ENCODE measurements around the gene RPL35.
"Not testable (repeated sequence)": the region's sequence is repeated elsewhere in the genome, so short reads cannot be mapped to it uniquely, and the experiment has no call there.

The RPL35 gene

DNA sequence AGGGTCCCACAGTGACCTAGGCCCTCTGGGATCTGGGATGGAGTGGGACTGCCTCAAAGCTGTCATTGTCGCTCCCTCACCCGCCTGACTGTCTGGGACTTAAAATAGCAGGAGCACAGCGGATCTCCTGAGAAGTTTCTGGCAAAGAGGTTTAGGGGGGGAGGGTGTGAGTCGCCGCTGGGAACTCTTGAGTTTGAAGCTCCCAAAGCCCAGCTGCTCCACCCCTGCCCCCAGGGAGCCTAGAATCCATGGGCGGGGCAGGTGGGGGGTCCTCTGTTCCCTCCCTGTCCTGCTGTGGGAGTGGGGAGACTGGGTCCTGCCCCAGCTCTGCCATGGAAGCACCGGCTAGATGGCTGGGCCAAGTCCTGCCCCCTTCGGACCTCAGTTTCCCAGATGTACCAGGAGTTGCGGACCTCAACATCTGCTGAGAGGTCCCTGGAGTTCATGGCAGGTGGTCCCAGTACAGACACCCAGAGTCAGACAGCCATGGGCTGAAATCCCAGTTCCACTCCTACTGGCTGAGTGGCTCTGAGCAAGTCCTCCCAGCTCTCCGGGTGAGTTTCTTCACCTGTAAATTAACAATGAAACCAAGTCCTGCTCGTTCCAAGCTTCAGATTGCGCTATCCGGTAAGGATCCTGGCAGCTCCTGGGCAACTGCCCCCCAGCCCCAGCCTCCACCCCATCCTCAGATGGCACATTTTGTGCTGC lies 9.5 kb downstream of the RPL35 start:
- no peak for DNase-seq

DNA sequence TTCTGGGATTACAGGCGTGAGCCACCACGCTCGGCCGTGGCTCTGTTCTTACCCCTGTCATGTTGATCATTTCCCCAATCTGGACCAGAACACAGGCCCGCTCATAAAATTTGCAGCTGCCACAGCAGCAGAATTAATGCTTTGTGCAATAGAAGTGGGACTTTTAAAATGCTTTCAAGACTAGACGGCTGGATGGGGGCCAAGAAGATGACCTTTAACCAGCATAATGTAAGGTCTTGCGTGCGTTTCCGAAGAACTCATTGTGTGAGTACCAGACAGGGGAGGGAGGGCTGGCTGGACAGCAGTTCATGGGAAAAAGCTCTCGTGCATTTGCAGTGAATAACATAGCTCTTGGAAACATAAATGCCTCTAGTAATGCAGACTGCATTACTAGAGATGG lies 12.0 kb downstream of the RPL35 start:
- no peak for DNase-seq

DNA sequence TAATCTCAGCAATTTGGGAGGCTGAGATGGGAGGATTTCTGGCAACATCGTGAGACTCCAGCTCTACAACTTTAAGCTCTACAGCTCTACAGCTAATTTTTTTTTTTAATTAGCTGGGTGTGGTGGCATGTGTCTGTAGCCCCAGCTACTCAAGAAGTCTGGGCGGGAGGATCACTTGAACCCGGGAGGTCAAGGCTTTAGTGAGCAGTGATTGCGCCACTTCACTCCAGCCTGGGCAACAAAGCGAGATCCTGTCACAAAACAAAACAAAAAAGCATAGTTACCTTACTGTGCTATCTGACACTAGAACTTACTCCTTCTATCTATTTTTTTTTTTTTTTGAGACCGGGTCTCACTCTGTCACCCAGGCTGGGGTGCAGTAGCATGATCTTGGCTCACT lies 14.8 kb downstream of the RPL35 start:
- DNase-seq = no peak

DNA sequence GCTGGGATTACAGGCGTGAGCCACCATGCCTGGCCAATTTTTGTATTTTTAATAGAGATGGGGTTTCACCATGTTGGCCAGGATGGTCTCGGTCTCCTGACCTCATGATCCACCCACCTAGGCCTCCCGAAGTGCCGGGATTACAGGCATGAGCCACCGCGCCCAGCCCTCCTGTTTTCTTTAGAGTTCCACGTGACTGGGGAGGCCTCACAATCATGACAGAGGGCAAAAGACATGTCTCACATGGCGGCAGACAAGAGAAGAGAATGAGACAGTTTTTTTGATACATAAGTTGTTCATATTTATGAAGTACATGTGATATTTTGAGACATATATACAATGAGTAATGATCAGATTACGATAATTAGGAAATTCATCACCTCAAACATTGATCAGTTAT lies 15.3 kb downstream of the RPL35 start:
- DNase-seq = not testable (repeated sequence)

DNA sequence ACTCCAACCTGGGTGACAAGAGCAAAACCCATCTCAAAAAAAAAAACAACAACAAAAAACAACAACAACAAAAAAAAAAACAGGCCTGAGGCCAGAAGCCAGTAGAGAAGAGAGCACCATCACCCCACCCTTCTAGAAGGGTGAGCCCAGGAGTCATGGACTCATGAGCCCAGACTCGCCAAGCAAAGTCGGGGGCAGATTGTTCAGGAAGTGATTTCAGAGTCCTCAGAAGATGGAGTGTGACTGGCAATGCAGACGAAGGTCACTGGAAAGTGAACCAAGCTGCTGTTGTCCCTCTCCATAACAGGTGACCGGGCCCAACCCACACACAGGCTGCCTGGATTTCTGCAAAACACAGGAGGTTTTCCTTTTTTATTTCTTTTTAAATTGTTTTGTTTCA lies 17.5 kb downstream of the RPL35 start:
- no peak for DNase-seq

DNA sequence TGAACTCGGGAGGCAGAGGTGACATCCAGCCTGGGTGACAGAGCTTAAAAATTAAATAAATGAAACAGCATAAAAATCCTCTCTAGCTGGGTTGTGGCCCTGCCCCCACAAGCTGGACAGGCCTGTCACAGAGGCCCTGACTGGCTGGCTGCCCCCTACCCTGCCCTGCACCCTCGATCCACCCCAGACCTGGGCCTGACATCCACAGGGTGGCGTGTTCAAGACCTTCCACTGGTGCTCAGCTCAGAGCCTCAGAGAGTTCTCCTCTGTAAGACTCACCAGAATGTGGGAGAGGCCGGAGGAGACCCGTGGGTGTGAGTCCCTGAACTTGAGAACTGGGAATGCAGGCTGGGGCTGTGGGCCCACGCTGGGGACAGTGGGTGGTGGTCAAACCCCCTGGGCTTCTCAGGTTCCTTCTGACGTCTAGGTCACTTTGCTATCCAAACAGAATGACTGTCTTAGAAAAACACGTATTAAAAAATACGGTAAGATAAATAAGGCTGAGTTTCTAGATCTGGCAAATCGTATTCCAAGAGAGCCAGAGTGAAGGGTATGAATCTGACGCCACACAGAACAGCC lies 18.2 kb downstream of the RPL35 start:
- DNase-seq = no peak

DNA sequence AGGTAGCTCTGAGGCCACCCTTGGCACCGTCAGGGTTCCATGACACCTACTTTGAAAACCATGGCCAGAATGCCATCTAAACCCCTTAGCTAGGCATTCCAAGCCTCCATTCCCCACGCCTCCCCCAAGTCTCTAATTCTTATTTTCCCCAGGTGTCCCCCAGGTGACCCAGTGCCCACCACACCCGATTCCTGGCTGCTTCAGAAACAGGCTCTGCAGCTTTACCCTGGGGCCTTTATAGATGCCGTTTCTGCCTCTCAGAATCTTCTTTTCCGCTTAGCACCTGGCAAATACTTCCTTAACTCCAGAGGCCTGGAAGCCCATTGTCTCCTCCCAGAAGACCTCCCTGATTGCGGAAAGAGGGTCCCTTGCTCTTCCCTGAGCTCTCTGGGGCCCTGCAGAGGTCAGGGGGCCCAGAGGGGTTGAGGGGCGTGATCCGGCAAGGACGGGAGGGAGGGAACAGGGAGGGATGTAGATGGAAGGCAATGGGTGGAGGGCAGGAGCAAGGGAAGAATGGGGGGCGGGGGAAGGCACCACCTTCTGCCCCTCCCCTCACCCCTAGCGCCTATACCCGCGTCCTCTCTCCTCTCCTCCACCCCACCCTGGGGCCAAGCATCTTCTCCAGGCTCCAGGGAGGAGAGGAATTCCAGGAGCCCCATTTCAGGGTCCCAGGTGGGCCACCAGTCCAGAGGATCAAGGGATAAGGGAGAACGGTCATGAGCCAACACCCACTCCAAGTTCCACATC lies 20.5 kb downstream of the RPL35 start:
- DNase-seq = no peak

DNA sequence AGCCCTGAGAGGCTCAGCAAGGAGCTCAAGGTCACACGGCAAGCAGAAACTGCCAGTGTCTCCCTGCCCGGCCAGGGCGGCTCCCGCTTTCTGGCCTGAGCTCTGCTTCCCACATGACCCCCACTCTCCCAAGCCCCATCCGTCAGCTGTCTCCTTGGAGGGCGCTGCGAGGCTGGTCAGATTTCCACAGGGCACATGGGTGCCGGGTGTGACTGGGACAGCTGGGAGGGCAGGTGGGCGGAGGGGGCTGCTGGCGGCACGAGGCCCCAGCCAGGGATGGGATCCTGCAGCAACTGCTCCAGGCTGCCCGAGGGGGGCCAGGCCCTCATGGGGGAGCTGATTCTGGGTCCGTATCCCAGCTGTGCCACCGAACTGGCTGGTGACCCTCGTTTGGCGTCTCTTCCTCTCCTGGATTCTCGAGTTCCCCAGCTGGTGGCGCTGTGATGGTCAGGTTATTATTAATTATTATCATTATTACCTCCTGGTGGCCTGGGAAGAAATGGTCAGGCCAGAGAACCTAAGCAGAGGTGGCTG lies 21.4 kb downstream of the RPL35 start:
- no peak for DNase-seq

DNA sequence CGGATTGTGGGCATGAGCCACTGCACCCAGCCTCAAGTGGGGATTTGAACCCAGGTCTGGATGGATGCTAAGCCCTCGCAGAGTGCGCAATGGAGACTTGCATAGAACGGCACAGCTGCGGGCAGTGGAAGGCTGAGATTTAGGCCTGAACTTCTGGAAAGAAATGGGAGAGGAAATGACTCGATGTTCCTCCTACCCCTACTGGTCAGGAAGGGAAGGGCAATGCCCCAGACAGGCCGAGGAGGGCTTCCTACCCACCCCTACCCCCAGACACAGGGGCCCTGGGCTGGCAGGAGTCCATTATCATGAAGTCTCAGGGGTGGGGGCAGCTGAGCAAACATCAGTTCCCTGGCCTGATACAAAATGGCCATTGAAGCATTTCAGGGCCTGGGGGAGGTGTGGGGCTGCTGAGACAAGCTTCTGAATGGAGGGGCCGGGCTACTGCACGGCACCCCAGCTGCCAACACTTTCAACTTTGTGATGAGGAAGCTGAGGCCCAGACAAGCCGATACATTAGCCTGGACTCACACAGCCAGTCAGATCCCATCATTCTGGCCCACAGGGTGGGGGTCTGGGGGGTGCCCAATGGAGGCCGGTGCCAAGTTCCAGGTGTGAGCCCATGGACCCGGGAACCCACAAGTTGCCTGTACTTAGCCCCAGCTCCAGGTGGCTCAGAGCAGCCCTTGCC lies 22.0 kb downstream of the RPL35 start:
- DNase-seq = no peak

DNA sequence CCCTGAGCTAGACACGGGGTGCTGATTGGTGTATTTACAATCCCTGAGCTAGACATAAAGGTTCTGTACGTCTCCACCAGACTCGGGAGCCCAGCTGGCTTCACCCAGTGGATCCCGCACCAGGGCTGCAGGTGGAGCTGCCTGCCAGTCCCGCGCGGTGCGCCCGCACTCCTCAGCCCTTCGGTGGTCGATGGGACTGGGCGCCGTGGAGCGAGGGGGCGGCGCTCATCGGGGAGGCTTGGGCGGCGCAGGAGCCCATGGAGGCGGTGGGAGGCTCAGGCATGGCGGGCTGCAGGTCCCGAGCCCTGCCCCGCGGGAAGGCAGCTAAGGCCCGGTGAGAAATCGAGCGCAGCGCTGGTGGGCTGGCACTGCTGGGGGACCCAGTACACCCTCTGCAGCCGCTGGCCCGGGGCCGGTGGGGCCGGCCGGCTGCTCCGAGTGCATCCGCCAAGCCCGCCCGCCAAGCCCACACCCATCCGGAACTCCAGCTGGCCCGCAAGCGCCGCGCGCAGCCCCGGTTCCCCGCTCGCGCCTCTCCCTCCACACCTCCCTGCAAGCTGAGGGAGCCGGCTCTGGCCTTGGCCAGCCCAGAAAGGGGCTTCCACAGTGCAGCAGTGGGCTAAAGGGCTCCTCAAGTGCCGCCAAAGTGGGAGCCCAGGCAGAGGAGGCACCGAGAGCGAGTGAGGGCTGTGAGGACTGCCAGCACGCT lies 23.0 kb downstream of the RPL35 start:
- DNase-seq = not testable (repeated sequence)

DNA sequence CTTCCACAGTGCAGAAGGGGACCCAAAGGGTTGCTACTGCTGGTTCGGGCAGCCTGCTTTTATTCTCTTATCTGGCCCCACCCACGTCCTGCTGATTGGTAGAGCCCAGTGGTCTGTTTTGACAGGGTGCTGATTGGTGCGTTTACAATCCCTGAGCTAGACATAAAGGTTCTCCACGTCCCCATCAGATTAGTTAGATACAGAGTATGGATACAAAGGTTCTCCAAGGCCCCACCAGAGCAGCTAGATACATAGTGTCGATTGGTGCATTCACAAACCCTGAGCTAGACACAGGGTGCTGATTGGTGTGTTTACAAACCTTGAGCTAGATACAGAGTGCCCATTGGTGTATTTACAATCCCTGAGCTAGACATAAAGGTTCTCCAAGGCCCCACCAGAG lies 23.6 kb downstream of the RPL35 start:
- not testable (repeated sequence) for DNase-seq

DNA sequence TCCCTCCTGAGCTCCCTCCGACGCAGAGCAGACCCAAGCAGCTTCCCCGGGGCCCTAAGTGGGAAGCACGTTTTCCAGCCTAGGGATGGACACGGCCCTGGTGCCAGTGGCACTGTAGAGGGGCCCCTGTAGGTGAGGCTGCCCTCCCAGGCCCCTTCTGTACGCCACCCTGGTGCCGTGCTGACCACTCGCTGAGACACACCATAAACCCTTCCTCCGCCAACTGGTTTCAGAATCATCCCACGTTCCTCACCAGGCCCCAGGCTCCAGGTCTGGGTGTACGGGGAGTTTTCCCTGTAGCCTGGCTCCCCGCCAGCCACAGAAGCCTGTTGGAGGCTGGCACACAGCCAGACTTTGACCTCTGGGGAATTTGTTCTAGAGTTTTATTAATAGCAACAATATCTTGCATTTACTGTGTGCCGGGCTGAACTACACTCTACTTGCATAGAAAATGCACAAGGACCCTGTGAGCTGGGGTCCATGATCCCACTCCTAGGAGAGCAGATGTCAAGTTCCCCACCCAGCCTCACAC lies 26.7 kb downstream of the RPL35 start:
- DNase-seq = no peak

DNA sequence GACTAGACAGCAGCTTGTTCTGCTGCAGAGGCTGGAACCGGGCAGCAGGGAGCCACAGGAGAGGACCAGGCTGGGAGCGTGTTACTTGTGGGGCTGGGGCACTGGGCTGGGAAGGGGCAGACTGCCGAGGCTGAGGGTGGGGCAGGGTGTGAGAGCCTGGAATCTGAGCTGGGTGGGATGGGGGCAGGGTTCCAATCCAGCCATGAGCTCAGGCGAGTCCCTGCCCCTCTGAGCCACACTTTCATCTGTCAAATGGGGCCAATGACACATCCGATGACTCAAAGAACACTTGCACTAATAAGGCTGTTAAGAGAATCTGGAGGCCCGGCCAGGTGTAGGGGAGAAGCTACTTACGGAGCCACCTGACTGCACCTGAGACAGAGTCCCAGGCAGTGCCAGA lies 27.2 kb downstream of the RPL35 start:
- no peak for DNase-seq

DNA sequence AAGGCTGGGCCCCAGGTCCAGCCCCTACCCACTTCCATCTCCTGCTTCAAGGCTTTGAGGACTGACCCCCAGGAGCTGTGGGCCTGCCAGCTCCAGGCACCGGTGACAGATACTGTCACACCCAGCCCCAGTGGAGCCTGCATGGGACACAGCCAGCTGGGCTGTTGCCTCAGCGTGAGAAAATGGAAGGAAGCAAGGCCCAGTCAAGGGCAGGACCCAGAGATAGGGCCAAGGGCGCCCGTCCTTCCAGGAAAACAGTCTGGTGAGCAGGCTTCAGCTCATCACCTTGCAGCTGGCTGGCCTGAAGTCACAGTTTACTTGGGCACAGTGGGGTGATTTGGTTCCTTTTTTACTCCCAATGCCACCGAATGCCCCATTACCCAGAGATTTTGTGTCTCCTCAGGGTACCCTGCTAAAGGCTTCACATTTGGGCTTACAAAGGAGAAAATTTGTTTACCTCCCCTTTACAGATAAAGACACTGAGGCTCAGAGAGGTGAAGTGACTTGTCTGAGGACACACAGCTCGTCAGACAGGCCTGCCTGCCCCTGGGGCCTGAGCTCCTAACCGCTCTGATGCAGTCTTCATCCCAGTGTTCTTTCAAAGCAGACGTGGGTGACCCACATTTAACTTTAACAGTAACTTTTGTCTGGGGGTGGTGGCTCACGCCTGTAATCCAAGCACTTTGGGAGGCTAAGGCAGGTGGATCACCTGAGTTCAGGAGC lies 30.0 kb downstream of the RPL35 start:
- DNase-seq = no peak

DNA sequence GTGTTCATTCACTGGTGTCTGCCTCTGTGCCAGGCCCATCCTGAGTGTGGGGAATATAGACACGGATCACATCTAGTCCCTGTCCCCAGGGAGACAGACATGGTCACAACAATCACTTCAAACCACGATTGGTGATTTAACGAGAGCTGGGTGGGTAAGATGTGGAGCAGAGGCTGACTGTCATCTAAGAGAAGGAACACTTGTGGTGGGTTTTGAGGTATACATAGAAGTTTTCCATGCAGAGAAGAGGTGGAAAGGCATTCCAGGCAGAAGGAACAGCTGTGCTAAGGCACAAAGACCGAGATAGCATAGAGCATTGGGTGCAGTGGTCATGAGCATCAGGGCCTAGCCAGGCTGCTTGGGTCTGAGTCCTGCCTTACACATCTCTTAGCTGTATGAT lies 31.2 kb downstream of the RPL35 start:
- no peak for DNase-seq

DNA sequence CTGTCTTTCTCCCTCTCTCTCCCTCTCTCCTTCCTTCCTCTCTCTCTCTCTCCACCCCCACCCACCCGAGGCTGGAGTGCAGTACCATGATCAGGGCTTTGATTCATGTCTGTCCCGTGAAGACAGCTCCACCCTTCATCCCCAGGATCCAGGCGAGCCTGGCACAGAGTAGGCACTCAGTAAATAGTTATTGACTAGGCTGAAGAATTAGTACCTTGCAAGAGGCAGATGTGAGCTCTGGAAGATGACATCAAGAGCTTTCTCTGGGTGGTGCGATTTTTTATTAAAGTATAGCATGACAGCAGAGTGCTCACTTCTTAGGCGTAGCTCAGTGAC lies 32.5 kb downstream of the RPL35 start:
- DNase-seq = no peak

DNA sequence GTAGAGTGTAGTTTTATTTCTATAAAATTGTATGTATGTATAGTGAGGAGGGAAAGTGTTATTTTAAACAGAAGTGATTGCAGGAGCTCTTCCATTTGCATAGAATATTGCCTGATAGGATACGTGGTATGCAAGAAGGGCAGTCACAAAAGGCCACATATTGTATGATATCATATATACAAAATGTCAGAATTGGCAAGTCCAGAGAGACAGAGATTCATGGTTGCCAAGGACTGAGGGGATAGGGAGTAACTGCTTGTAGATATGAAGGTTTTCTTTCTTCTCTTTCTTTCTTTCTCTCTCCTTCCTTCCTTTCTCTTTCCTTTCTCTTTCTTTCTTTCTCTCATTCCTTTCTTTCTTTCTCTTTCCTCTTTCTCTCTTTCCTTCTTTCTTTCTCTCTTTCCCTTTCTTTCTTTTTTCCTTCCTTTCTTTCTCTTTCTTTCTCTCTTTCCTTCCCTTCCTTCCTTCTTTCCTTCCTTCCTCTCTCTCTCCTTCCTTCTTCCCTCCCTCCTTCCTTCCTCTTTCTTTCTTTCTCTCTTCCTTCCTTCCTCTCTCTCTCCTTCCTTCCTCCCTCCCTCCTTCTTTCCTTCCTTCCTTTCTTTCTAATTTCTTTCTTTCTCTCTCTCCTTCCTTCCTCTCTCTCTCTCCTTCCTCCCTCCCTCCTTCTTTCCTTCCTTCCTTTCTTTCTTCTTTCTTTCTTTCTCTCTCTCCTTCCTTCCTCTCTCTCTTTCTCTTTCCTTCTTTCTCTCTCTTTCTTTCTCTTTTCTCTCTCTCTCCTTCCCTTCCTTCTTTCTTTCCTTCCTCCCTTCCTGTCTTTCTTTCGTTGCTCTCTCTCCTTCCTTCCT lies 33.0 kb downstream of the RPL35 start:
- no peak for DNase-seq

DNA sequence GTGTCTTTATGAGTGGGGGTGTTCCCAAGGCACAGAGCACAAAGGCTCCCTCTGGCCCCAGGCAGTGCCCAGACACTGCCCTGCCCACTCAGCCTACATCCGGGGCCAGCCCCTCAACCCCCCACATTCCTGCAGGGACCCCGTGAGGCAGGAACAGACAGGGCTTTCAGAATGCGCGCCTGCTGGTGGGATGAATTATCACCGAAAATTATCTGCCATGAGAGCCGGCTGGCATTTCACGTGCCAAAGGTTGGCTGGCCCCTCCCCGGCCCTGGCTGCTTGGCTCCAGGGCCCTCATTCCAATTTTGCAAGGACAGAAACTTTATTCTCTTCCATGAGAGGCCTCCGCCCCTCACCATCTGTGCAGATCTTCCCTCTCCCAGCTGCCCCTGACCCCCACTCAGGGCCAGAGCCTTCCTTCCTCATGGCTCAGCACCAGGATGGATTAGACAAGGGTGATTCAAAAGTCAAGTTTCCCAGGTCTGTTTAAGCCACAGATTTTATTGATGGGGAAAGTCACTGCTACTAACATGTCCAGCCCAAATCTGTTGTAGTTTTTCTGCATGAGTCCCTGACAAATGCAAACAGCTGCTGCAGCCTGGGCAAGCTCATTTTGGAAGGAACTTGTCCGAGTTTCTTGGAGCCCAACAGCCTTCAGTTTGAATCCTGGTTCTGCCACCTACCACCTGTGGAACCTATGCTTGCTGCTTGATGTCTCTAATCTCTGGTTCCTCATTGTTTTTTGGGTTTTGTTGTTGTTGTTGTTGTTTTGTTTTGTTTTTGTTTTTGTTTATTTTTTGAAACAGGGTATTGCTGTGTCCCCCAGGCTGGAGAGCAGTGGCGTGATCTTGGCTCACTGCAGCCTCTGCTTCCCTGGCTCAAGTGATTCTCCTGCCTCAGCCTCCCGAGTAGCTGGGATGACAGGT lies 40.8 kb downstream of the RPL35 start:
- DNase-seq = no peak

DNA sequence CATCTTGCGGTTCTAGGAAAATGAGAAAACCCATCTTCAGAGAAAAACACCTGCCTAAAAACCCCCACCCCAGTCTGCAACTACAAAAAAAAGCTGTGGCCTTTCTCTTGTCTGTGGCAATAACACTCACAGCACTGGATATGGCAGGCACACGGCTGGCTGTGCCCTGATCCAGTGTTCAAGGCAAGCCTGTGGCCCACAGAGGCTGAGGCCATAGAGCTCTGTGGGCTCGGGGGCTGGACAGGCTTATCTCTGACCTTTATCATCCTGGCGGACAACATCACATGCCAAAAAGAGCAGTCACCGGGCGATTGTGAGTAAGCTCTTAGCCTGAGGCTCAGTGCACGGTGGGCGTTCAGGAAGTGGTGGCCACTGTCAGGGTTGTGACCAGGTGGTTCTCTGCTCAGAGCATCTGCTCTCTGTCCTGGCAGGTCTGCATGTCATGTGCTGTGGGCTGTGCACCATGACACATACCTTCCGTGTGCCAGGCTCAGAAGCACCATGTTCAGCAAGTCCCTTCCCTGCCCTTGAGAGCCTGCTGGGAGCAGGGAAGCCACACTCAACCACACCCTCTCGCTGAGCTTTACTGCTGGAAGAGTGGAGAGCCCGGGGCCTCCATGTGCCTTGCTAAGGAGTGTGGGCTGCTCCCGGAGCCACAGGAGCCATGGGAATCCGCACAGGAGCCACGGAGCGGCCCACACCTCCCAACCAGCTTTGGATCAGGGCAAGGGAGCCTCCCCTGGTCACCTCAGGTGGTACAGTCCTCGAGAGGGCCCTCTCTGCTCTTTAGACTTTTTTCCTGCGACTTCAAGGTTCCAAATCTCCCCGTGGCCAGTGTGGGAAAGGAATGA lies 43.1 kb downstream of the RPL35 start:
- DNase-seq = no peak

All from activated gamma-delta T cell (primary cell).